Ovary (tissue), 3 donors: Measurements from ENCODE around the gene EIF3F.
A peak's percentile ranks its signal among the peaks of the same experiment; 100 is the strongest.

Source experiments
- EP300 ChIP-seq: sonication (generic); formaldehyde crosslinking; IDR thresholded peaks from one replicate; pipeline ENCODE4 v1.6.1; 2017; ENCODE audit warnings: antibody characterized with exemption
- POLR2A ChIP-seq: fragments of 450-650 bp; IDR thresholded peaks from one replicate; pipeline ENCODE4 v1.6.1; 2017; ENCODE audit warnings: antibody characterized with exemption, mild to moderate bottlenecking, moderate library complexity
- TF ChIP-seq, protein P1 (sequence below), 3 donors: fragments of 450-650 bp in 2 of 3; fragments of 200-600 bp in 1 of 3; IDR thresholded peaks; one replicate each; pipeline versions ENCODE4 v1.5.1 to v1.8.0; 2016 to 2022; ENCODE audit warnings: antibody characterized with exemption in 3 of 3, mild to moderate bottlenecking in 1 of 3
- donor health status: DM: no; HTN: no; CAD: no.

DNA sequence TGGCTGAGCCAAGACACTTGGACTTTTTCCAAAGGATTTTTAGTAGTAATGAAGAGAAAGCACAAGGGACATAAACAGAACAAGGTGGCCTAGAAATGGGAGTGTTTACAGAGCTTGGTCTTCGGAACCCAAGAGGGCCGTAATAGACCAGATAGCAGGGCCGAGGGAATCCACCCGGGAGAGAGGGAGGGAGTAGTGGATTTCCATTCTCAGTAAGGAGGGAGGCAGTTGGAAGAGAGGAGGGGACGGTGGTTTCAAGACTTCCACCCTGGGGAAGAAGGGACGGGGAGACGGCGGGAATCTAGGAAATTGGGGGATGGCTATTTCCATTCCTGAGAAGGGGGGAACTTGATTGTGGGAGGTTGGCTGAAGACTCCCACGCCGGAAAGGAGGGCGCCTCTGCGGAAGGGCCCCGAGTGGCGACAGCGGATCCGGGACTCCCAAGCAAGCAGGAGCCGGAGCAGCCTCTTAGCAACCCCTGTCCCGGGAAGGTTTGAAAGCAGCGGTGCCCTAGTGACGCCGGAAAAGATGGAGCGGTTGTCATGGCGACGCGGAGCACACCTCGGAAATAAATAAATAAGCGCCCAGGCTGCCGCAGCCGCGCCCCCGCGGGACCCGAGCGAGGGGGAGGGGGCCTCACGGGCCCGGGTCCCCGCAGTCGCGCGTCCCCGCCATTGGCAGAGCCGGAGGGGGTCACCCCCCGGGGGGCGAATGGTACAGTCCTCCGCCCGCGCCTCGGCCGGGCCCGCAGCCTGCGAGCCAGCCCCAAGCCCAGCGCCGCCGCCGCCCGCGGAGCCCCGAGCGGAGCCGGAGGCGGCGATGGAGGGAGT is 31.6 kb downstream of the EIF3F start:
- peak; percentile 28 for TF ChIP-seq POLR2A
- TF ChIP-seq, protein P1, sequence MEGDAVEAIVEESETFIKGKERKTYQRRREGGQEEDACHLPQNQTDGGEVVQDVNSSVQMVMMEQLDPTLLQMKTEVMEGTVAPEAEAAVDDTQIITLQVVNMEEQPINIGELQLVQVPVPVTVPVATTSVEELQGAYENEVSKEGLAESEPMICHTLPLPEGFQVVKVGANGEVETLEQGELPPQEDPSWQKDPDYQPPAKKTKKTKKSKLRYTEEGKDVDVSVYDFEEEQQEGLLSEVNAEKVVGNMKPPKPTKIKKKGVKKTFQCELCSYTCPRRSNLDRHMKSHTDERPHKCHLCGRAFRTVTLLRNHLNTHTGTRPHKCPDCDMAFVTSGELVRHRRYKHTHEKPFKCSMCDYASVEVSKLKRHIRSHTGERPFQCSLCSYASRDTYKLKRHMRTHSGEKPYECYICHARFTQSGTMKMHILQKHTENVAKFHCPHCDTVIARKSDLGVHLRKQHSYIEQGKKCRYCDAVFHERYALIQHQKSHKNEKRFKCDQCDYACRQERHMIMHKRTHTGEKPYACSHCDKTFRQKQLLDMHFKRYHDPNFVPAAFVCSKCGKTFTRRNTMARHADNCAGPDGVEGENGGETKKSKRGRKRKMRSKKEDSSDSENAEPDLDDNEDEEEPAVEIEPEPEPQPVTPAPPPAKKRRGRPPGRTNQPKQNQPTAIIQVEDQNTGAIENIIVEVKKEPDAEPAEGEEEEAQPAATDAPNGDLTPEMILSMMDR (IDR thresholded peaks at IDR 0.05) = no peak
- no peak for TF ChIP-seq EP300
